Gastrocnemius medialis (tissue), 4 donors: ENCODE data around the gene MISP3. TPM values are rescaled to one million over a fixed set of nuclear protein-coding genes. Genes with fewer than 3 reads are reported as not detected.

Experiments
- ATAC-seq, 2 donors: fragments of 150-250 bp; one replicate each; pipeline ENCODE4 v1.9.1; 2016
- DNase-seq, 2 donors: peaks; one replicate each; pipeline ENCODE4 v3.0.0-alpha.2; 2019
- H3K27ac ChIP-seq, 4 donors: fragments of 200-600 bp; sonication (generic); 1 replicate in 1 of 4; 2 replicates in 3 of 4; pipeline ENCODE4 v1.5.1; 2016 to 2018; ENCODE audit warnings: mild to moderate bottlenecking in 2 of 4, moderate library complexity in 1 of 4
- H3K27me3 ChIP-seq, 3 donors: fragments of 200-600 bp; sonication (generic) in 2 of 3; 1 replicate in 1 of 3; 2 replicates in 2 of 3; pipeline versions ENCODE4 v1.5.1 to v1.6.0; 2016 to 2019; ENCODE audit warnings: mild to moderate bottlenecking in 1 of 3, moderate library complexity in 1 of 3
- H3K36me3 ChIP-seq, 2 donors: fragments of 200-600 bp; sonication (generic) in 1 of 2; one replicate each; pipeline ENCODE4 v1.5.1; 2017 to 2018
- H3K4me1 ChIP-seq, 2 donors: fragments of 200-600 bp; sonication (generic) in 1 of 2; one replicate each; pipeline ENCODE4 v1.5.1; 2016 to 2017; ENCODE audit warnings: mild to moderate bottlenecking in 2 of 2
- H3K4me3 ChIP-seq, 4 donors: fragments of 200-600 bp; sonication (generic) in 3 of 4; 1 replicate in 1 of 4; 2 replicates in 3 of 4; pipeline ENCODE4 v1.5.1; 2016 to 2019; ENCODE audit warnings: mild to moderate bottlenecking in 2 of 4
- H3K9me3 ChIP-seq, 3 donors: fragments of 200-600 bp; sonication (generic) in 2 of 3; 1 replicate in 1 of 3; 2 replicates in 2 of 3; pipeline ENCODE4 v1.5.1; 2016 to 2019
- POLR2A ChIP-seq, 2 donors: fragments of 450-650 bp; IDR thresholded peaks; one replicate each; pipeline ENCODE4 v1.6.1; 2017; ENCODE audit warnings: antibody characterized with exemption in 2 of 2, mild to moderate bottlenecking in 2 of 2, moderate library complexity in 2 of 2
- in situ Hi-C, 4 donors: fragments of 200-750 bp; cut with MboI; loops; one replicate each; pipeline versions ENCODE4 v1.15.0 to v1.8.0; 2017; ENCODE audit warnings: low sequenced_read_pairs in 4 of 4
- intact Hi-C: fragments of 100-400 bp; cut with DNase I; formaldehyde crosslinking; loops from one replicate; pipeline ENCODE4 v1.15.1; 2023; ENCODE audit warnings: low total_unique reads
- total RNA-seq, 4 donors: library from RNA; depleted of rRNA; stranded (reverse); fragments of >200 nt; gene quantifications; one replicate each; pipeline versions ENCODE4 v1.1.0 to v1.2.3, GENCODE V29; 2016
- TF ChIP-seq, protein P1 (sequence below), 5 experiments: fragments of 450-650 bp in 3 of 5; fragments of 200-600 bp in 2 of 5; sonication (generic) in 2 of 5; IDR thresholded peaks in 4 of 5; conservative IDR thresholded peaks in 1 of 5; 1 replicate in 4 of 5; 2 replicates in 1 of 5; pipeline ENCODE4 v1.5.1; 2016 to 2019; ENCODE audit warnings: antibody characterized with exemption in 5 of 5, mild to moderate bottlenecking in 3 of 5, moderate library complexity in 3 of 5

MISP3 gene
- total RNA-seq, 4 donors from 2014 or later = 1.8 to 8.0 (median 5.7) TPM

DNA sequence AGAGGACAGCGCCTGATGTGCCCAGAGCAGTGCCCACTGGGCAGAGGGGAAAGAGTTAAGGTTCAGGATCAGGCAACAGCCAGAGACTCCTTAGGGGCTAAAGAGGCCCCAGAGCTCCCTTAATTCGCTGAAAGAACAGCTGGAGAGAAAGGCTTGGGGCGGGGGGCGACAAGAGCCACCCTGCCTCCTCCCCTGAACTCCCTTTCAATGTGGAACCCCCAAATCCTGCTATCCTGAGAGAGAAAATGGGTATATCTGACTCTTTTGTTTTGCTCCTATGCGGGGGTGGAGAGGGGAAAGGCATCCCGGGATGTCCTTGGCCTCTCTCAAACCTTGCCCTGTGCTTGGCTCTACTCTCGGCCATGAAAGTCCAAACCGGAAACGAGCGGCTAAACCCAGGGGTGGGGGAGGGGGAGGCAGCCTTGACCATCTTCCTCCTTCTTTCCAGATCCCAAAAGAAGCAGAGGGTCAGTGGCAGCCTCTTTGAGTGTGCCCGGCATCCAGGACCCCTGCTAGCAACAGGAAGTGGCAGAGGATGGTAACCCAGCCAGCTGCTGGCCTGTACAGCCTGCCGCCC, 40.3 kb downstream of the MISP3 start:
- no peaks in the 10 kb centered on the region for H3K9me3 ChIP-seq
- TF ChIP-seq POLR2A (IDR thresholded peaks at IDR 0.05) = no peak
- TF ChIP-seq, protein P1, sequence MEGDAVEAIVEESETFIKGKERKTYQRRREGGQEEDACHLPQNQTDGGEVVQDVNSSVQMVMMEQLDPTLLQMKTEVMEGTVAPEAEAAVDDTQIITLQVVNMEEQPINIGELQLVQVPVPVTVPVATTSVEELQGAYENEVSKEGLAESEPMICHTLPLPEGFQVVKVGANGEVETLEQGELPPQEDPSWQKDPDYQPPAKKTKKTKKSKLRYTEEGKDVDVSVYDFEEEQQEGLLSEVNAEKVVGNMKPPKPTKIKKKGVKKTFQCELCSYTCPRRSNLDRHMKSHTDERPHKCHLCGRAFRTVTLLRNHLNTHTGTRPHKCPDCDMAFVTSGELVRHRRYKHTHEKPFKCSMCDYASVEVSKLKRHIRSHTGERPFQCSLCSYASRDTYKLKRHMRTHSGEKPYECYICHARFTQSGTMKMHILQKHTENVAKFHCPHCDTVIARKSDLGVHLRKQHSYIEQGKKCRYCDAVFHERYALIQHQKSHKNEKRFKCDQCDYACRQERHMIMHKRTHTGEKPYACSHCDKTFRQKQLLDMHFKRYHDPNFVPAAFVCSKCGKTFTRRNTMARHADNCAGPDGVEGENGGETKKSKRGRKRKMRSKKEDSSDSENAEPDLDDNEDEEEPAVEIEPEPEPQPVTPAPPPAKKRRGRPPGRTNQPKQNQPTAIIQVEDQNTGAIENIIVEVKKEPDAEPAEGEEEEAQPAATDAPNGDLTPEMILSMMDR (IDR thresholded peaks at IDR 0.05 in 4 of 5, conservative IDR thresholded peaks at IDR 0.05 in 1 of 5) = no peak
- ATAC-seq (peak in 1 of 2 donors; percentile 25), DNase-seq (peak in 1 of 2 donors; percentile 69)
- peak overlapping the region; percentile 95 to 99 (median 96) for H3K27ac ChIP-seq
- H3K27me3 ChIP-seq = no peaks in the 10 kb centered on the region
- peaks cover 58 to 77% of the 10 kb centered on the region in 2 donors for H3K4me1 ChIP-seq
- peak overlapping the region; percentile 43 to 51 (median 47) for H3K4me3 ChIP-seq
- no peaks in the 10 kb centered on the region for H3K36me3 ChIP-seq
- in situ Hi-C loops = no loop called here
- intact Hi-C loops = no loop called here

DNA sequence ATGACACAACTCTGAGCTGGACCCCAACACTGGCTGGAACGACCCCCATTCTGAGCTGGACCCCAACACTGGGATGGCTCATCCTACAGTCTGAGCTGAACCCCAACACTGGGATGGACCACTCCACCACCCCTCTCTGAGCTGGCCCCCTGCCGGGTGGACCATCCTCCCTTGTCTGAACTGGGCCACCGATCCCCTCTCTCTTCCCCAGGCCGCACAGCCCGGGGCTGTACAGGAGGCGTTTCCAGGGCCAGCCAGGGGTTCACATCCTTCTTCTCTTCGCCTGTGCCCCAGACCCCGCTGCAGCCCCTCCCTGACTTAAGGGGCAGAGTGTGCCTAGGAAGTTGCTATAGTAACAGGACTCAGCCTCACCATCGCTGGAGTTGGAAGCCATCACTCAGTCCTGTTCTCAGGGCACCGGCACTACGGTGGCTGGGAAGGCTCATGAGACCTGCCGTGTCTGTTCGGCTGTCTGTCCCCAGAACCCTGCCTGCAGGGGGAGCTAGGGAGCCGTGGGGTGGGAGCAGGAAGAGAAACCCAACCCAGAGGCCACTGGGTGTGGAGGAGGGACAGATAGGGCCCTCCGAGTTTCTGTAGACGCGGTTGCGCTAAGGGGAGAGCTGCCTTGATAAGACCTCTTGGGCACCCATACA, 41.3 kb downstream of the MISP3 start:
- ATAC-seq (peak in 1 of 2 donors; percentile 10), DNase-seq (peak; percentile 78 to 89)
- H3K9me3 ChIP-seq = no peaks in the 10 kb centered on the region
- peak overlapping the region; percentile 95 to 99 (median 96) for H3K27ac ChIP-seq
- no peaks in the 10 kb centered on the region for H3K36me3 ChIP-seq
- intact Hi-C loops (loop anchor here (1.0 to 2.0 kb wide), 3 partner anchors 23 to 41 kb away; partner anchors contain the start of genes MISP3 and SAMD1), in situ Hi-C loops (no loop called here)
- no peaks in the 10 kb centered on the region for H3K27me3 ChIP-seq
- H3K4me1 ChIP-seq = peaks cover 59 to 71% of the 10 kb centered on the region in 2 donors
- TF ChIP-seq, protein P1 (IDR thresholded peaks at IDR 0.05 in 4 of 5, conservative IDR thresholded peaks at IDR 0.05 in 1 of 5) = peak; percentile 63 to 93 (median 71)
- no peak for TF ChIP-seq POLR2A (IDR thresholded peaks at IDR 0.05)
- H3K4me3 ChIP-seq = peak overlapping the region; percentile 43 to 51 (median 47)

DNA sequence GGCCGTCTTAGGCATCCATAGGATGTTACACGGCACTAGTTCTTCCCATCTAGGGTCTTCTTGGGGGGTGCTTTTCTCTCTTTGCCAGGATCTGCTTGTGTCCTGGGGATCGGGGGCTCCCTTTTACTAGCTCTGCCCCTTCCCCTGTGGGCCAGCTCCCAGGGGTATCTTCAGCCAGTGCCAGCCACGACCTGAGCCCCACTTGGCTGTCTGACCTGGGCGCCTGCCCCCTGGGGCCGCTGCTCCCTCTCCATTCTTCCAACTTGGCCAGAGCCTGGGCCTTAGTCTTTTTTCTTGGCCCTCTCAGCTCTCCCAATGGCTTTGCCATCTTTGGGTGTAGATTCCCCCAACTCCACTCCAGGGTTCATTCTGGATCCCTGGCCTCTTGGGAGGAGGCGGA, 41.9 kb downstream of the MISP3 start:
- DNase-seq = no peak
- TF ChIP-seq POLR2A (IDR thresholded peaks at IDR 0.05) = no peak
- TF ChIP-seq, protein P1 (IDR thresholded peaks at IDR 0.05 in 4 of 5, conservative IDR thresholded peaks at IDR 0.05 in 1 of 5) = no peak
- Histone ChIP-seq H3K27me3 (no peaks in the 10 kb centered on the region), H3K4me1 (peaks cover 64 to 71% of the 10 kb centered on the region in 2 donors), H3K36me3 (no peaks in the 10 kb centered on the region), H3K9me3 (no peaks in the 10 kb centered on the region), H3K4me3 (no peak overlapping the region), H3K27ac (peak overlapping the region; percentile 95 to 99 (median 96))
- intact Hi-C loops (loop anchor here (1.0 to 2.0 kb wide), 3 partner anchors 23 to 42 kb away; partner anchors contain the start of genes MISP3 and SAMD1), in situ Hi-C loops (no loop called here)
- ATAC-seq = no peak

DNA sequence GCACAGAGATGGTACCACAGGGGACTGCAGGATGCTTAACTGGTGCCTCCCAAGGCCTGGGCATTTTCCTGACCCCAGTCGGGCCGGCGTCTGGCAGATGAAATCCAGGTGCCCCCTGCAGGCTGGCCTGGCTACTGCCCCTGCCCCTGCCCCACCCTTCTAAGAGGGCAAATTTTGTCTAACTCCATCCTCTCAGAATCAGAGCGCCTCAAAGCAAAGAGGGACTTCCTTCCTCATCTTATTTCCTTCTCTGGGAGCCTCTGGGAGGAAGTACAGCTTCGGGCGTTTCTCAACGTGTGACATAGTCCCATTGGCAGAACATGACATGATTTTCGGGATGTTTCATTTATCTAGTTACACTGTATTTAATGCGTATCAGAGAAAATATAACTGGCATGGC, 42.3 kb downstream of the MISP3 start:
- Histone ChIP-seq H3K4me3 (no peak overlapping the region), H3K9me3 (no peaks in the 10 kb centered on the region), H3K36me3 (no peaks in the 10 kb centered on the region), H3K27ac (peak overlapping the region; percentile 95 to 99 (median 96)), H3K27me3 (no peaks in the 10 kb centered on the region), H3K4me1 (peaks cover 68 to 73% of the 10 kb centered on the region in 2 donors)
- in situ Hi-C loops (loop anchor here in 1 of 4 donors (5.0 kb wide), 1 partner anchor 33 kb away; no protein-coding TSS in a partner anchor), intact Hi-C loops (loop anchor here (1.0 to 5.0 kb wide), 5 partner anchors 22 to 263 kb away; partner anchors contain the start of genes MISP3, RFX1 and SAMD1)
- TF ChIP-seq, protein P1 (IDR thresholded peaks at IDR 0.05 in 4 of 5, conservative IDR thresholded peaks at IDR 0.05 in 1 of 5) = peak; percentile 51 to 74 (median 63)
- TF ChIP-seq POLR2A (IDR thresholded peaks at IDR 0.05) = no peak
- ATAC-seq = no peak
- peak in 1 of 2 donors; percentile 72 for DNase-seq
